ENCODE measurements around the gene LRRTM2. TPM values are rescaled to one million over a fixed set of nuclear protein-coding genes. Genes with fewer than 3 reads are reported as not detected.

The LRRTM2 gene
- total RNA-seq, 1 donor from 2014 or later = not detected

GRCh38 chr5:138884554-138884953 is 9.4 kb upstream of the LRRTM2 start:
- intact Hi-C loops (cut with DNase I) = no loop called here
- no peak for DNase-seq (ENCODE audit: low spot score)

GRCh38 chr5:138884094-138884493 is 9.0 kb upstream of the LRRTM2 start:
- no peak for DNase-seq (ENCODE audit: low spot score)
- intact Hi-C loops (cut with DNase I) = no loop called here

GRCh38 chr5:138883211-138883610 is 8.1 kb upstream of the LRRTM2 start:
- DNase-seq (ENCODE audit: low spot score) = no peak
- intact Hi-C loops (cut with DNase I) = no loop called here

GRCh38 chr5:138878437-138879235 is 3.5 kb upstream of the LRRTM2 start:
- intact Hi-C loops (cut with DNase I) = no loop called here
- DNase-seq (ENCODE audit: low spot score) = no peak

- intact Hi-C loops (cut with DNase I) = no loop called here
- DNase-seq (ENCODE audit: low spot score) = no peak
Measured at GRCh38 chr5:138876811-138877210, 1.7 kb upstream of the LRRTM2 start.

GRCh38 chr5:138875946-138876345 is 811 bp upstream of the LRRTM2 start:
- DNase-seq (ENCODE audit: low spot score) = no peak
- intact Hi-C loops (cut with DNase I) = no loop called here

- no peak for DNase-seq (ENCODE audit: low spot score)
- intact Hi-C loops (cut with DNase I) = no loop called here
Measured at GRCh38 chr5:138875552-138875875, 379 bp upstream of the LRRTM2 start.

- no peak for DNase-seq (ENCODE audit: low spot score)
- intact Hi-C loops (cut with DNase I) = no loop called here
Measured at GRCh38 chr5:138874241-138874640, 894 bp downstream of the LRRTM2 start.

GRCh38 chr5:138873466-138874221 is 1.5 kb downstream of the LRRTM2 start:
- no peak for DNase-seq (ENCODE audit: low spot score)
- intact Hi-C loops (cut with DNase I) = no loop called here

- intact Hi-C loops (cut with DNase I) = no loop called here
- DNase-seq (ENCODE audit: low spot score) = no peak
Measured at GRCh38 chr5:138872841-138873465, 2.2 kb downstream of the LRRTM2 start.

- no peak for DNase-seq (ENCODE audit: low spot score)
- intact Hi-C loops (cut with DNase I) = no loop called here
Measured at GRCh38 chr5:138870611-138871010, 4.5 kb downstream of the LRRTM2 start.

GRCh38 chr5:138869763-138870500 is 5.2 kb downstream of the LRRTM2 start:
- DNase-seq (ENCODE audit: low spot score) = no peak
- intact Hi-C loops (cut with DNase I) = loop anchor here (5.0 kb wide), 1 partner anchor 327 kb away; the partner anchor contains the start of gene SIL1

- intact Hi-C loops (cut with DNase I) = loop anchor here (5.0 kb wide), 1 partner anchor 328 kb away; the partner anchor contains the start of gene SIL1
- no peak for DNase-seq (ENCODE audit: low spot score)
Measured at GRCh38 chr5:138869038-138869437, 6.1 kb downstream of the LRRTM2 start.

- intact Hi-C loops (cut with DNase I) = loop anchor here (5.0 kb wide), 1 partner anchor 330 kb away; the partner anchor contains the start of gene SIL1
- no peak for DNase-seq (ENCODE audit: low spot score)
Measured at GRCh38 chr5:138867011-138867410, 8.1 kb downstream of the LRRTM2 start.

GRCh38 chr5:138853132-138853531 is 22.0 kb downstream of the LRRTM2 start:
- DNase-seq (ENCODE audit: low spot score) = no peak
- intact Hi-C loops (cut with DNase I) = no loop called here

- DNase-seq (ENCODE audit: low spot score) = no peak
- intact Hi-C loops (cut with DNase I) = no loop called here
Measured at GRCh38 chr5:138850865-138851435, 24.2 kb downstream of the LRRTM2 start.

- intact Hi-C loops (cut with DNase I) = no loop called here
- DNase-seq (ENCODE audit: low spot score) = no peak
Measured at GRCh38 chr5:138849882-138850281, 25.3 kb downstream of the LRRTM2 start.

- intact Hi-C loops (cut with DNase I) = no loop called here
Measured at GRCh38 chr5:138849439-138849838, 25.7 kb downstream of the LRRTM2 start.

GRCh38 chr5:138844812-138845513 is 30.2 kb downstream of the LRRTM2 start:
- intact Hi-C loops (cut with DNase I) = no loop called here
- DNase-seq (ENCODE audit: low spot score) = no peak

More at GRCh38 chr5:138849439-138849838, 25.7 kb downstream of the LRRTM2 start:
- DNase-seq (ENCODE audit: low spot score) = no peak

Measured in cardiac septum (tissue), 1 donor.